Neural cell (in vitro differentiated cells): Measurements from ENCODE around the gene LGALS3. TPM values are rescaled to one million over a fixed set of nuclear protein-coding genes. Genes with fewer than 3 reads are reported as not detected.

ENCODE experiments used
- H2AFZ ChIP-seq: fragments of 200-600, 300-800 bp; sonication (generic), shearing (Covaris generic); 2 replicates; pipeline ENCODE4 v1.6.0; 2014; ENCODE audit warnings: low read depth, mild to moderate bottlenecking, antibody characterized with exemption, low read length, moderate library complexity
- H3F3A ChIP-seq: fragments of 200-600 bp; shearing (Covaris generic); 2 replicates; pipeline ENCODE4 v1.6.1; 2016; ENCODE audit warnings: mild to moderate bottlenecking, moderate library complexity, mixed read lengths, antibody characterized with exemption, low read length; ENCODE audit not compliant: insufficient read depth, poor library complexity, severe bottlenecking
- H3K27ac ChIP-seq: fragments of 200-600, 300-800 bp; sonication (generic), shearing (Covaris generic); 2 replicates; pipeline ENCODE4 v1.5.1; 2014; ENCODE audit warnings: mild to moderate bottlenecking, low read length, moderate library complexity
- H3K27me3 ChIP-seq: fragments of 300-800, 200-600 bp; sonication (generic), shearing (Covaris generic); 2 replicates; pipeline ENCODE4 v1.6.0; 2014; ENCODE audit warnings: mild to moderate bottlenecking, low read depth, low read length, moderate library complexity; ENCODE audit not compliant: insufficient read depth
- H3K36me3 ChIP-seq: fragments of 300-800, 200-600 bp; sonication (generic), shearing (Covaris generic); 2 replicates; pipeline ENCODE4 v1.5.1; 2014; ENCODE audit warnings: mild to moderate bottlenecking, antibody characterized with exemption, low read length, moderate library complexity; ENCODE audit not compliant: insufficient read depth
- H3K4me2 ChIP-seq: fragments of 300-800, 200-600 bp; sonication (generic), shearing (Covaris generic); 2 replicates; pipeline ENCODE4 v1.6.0; 2014; ENCODE audit warnings: mild to moderate bottlenecking, low read length
- H3K4me3 ChIP-seq: fragments of 300-800, 200-600 bp; sonication (generic), shearing (Covaris generic); 2 replicates; pipeline ENCODE4 v1.5.1; 2014; ENCODE audit warnings: mild to moderate bottlenecking, low read length, moderate library complexity
- H3K79me2 ChIP-seq: fragments of 200-600 bp; shearing (Covaris generic); replicated peaks from 2 replicates; pipeline ENCODE4 v1.6.0; 2014; ENCODE audit warnings: mild to moderate bottlenecking, low read length, moderate library complexity; ENCODE audit not compliant: insufficient read depth
- H3K9ac ChIP-seq: fragments of 300-800, 200-600 bp; sonication (generic), shearing (Covaris generic); 2 replicates; pipeline ENCODE4 v1.6.1; 2016; ENCODE audit warnings: mild to moderate bottlenecking, low read length, mixed read lengths
- H3K9me2 ChIP-seq: fragments of 200-600 bp; shearing (Covaris generic); 2 replicates; pipeline ENCODE4 v1.6.1; 2016; ENCODE audit warnings: mild to moderate bottlenecking, low read length, mixed read lengths; ENCODE audit not compliant: insufficient read depth
- H3K9me3 ChIP-seq: fragments of 200-600, 300-800 bp; sonication (generic), shearing (Covaris generic); 2 replicates; pipeline ENCODE4 v1.6.1; 2016; ENCODE audit warnings: mild to moderate bottlenecking, mixed run types, low read length, moderate library complexity, mixed read lengths
- H4K20me1 ChIP-seq: fragments of 200-600 bp; shearing (Covaris generic); 2 replicates; pipeline ENCODE4 v1.6.1; 2016; ENCODE audit warnings: mild to moderate bottlenecking, mixed run types; ENCODE audit not compliant: insufficient read depth
- CTCF ChIP-seq: fragments of 450-650 bp; IDR thresholded peaks from 2 replicates; pipeline ENCODE4 v1.5.1; 2014; ENCODE audit warnings: antibody characterized with exemption, mild to moderate bottlenecking, moderate library complexity; ENCODE audit not compliant: poor library complexity, severe bottlenecking
- EP300 ChIP-seq: fragments of 450-650 bp; conservative IDR thresholded peaks from 2 replicates; pipeline ENCODE4 v1.6.1; 2014; ENCODE audit warnings: antibody characterized with exemption, mild to moderate bottlenecking, moderate library complexity; ENCODE audit not compliant: poor library complexity, severe bottlenecking
- EZH2 ChIP-seq: fragments of 200-600, 300-800 bp; shearing (Covaris generic), sonication (generic); IDR thresholded peaks from 2 replicates; pipeline ENCODE4 v1.6.1; 2014; ENCODE audit warnings: antibody characterized with exemption, low read length, borderline replicate concordance, mild to moderate bottlenecking; ENCODE audit not compliant: insufficient read depth, poor library complexity, severe bottlenecking
- MXI1 ChIP-seq: fragments of 450-650 bp; conservative IDR thresholded peaks from 2 replicates; pipeline ENCODE4 v1.6.1; 2014; ENCODE audit warnings: antibody characterized with exemption, mild to moderate bottlenecking; ENCODE audit not compliant: poor library complexity, severe bottlenecking
- POLR2AphosphoS5 ChIP-seq: IDR thresholded peaks from 2 replicates; pipeline ENCODE4 v1.6.1; 2012
- RAD21 ChIP-seq: fragments of 450-650 bp; conservative IDR thresholded peaks from 2 replicates; pipeline ENCODE4 v1.6.1; 2014; ENCODE audit warnings: antibody characterized with exemption, mild to moderate bottlenecking, moderate library complexity
- REST ChIP-seq: IDR thresholded peaks from 2 replicates; pipeline ENCODE4 v1.6.1; 2012; ENCODE audit warnings: borderline replicate concordance
- SMC3 ChIP-seq: fragments of 450-650 bp; conservative IDR thresholded peaks from 2 replicates; pipeline ENCODE4 v1.6.1; 2014; ENCODE audit warnings: antibody characterized with exemption, mild to moderate bottlenecking, moderate library complexity; ENCODE audit not compliant: poor library complexity
- TAF1 ChIP-seq: IDR thresholded peaks from 2 replicates; pipeline ENCODE4 v1.6.1; 2012; ENCODE audit warnings: low read depth
- polyA plus RNA-seq: library from polyadenylated mRNA; depleted of rRNA; stranded (reverse); fragments of >200 nt; gene quantifications from 2 replicates; pipeline ENCODE4 v1.2.3, GENCODE V29; 2014

LGALS3 gene
- polyA plus RNA-seq, 1 donor from 2014 or later = 0.12 TPM

GRCh38 chr14:55123852-55124639 is 5.0 kb upstream of the LGALS3 start:
- no peaks in the 10 kb centered on the region for H4K20me1 ChIP-seq
- no peaks in the 10 kb centered on the region for H3K9me2 ChIP-seq
- no peaks in the 10 kb centered on the region for H3K79me2 ChIP-seq
- H3K36me3 ChIP-seq = no peaks in the 10 kb centered on the region
- no peaks in the 10 kb centered on the region for H3K9me3 ChIP-seq
- no peak for TF ChIP-seq TAF1
- no peak overlapping the region for H3K9ac ChIP-seq
- H3K4me3 ChIP-seq = no peak overlapping the region
- H2AFZ ChIP-seq = no peak overlapping the region
- H3K27ac ChIP-seq = no peak overlapping the region
- H3K27me3 ChIP-seq = peaks cover 21% of the 10 kb centered on the region
- no peak overlapping the region for H3K4me2 ChIP-seq
- H3F3A ChIP-seq = no peaks in the 10 kb centered on the region

GRCh38 chr14:55124774-55125386 is 4.2 kb upstream of the LGALS3 start:
- peaks cover 29% of the 10 kb centered on the region for H3K27me3 ChIP-seq
- H3K9me3 ChIP-seq = no peaks in the 10 kb centered on the region
- H2AFZ ChIP-seq = no peak overlapping the region
- TF ChIP-seq REST = no peak
- no peak for TF ChIP-seq RAD21
- TF ChIP-seq CTCF = no peak
- TF ChIP-seq MXI1 = no peak
- TF ChIP-seq POLR2AphosphoS5 = no peak
- TF ChIP-seq EP300 = no peak
- TF ChIP-seq EZH2 = no peak
- TF ChIP-seq TAF1 = no peak
- no peak for TF ChIP-seq SMC3
- H3K27ac ChIP-seq = no peak overlapping the region
- H3K36me3 ChIP-seq = no peaks in the 10 kb centered on the region
- no peak overlapping the region for H3K4me2 ChIP-seq
- no peaks in the 10 kb centered on the region for H3K79me2 ChIP-seq
- no peaks in the 10 kb centered on the region for H4K20me1 ChIP-seq
- H3K9ac ChIP-seq = no peak overlapping the region
- H3K4me3 ChIP-seq = no peak overlapping the region
- no peaks in the 10 kb centered on the region for H3K9me2 ChIP-seq
- H3F3A ChIP-seq = no peaks in the 10 kb centered on the region
